Medulla oblongata (tissue), 1 donor: ENCODE measurements around the gene SLC35F1.
"Not testable (repeated sequence)": the region's sequence is repeated elsewhere in the genome, so short reads cannot be mapped to it uniquely, and the experiment has no call there.

ENCODE experiments used
- DNase-seq: peaks from one replicate; pipeline ENCODE4 v3.0.0-alpha.2; 2015; ENCODE audit errors: extremely low spot score

Gene SLC35F1

GRCh38 chr6:117992856-117993255 is 85.8 kb downstream of the SLC35F1 start:
- DNase-seq: peak; percentile 83

GRCh38 chr6:118012944-118013343 is 105.9 kb downstream of the SLC35F1 start:
- DNase-seq: peak; percentile 75

GRCh38 chr6:118016532-118016931 is 109.5 kb downstream of the SLC35F1 start:
- DNase-seq: no peak

- DNase-seq: no peak
Measured at GRCh38 chr6:118017301-118017848, 110.3 kb downstream of the SLC35F1 start.

- no peak for DNase-seq
Measured at GRCh38 chr6:118023771-118024170, 116.7 kb downstream of the SLC35F1 start.

- DNase-seq: no peak
Measured at GRCh38 chr6:118029967-118030366, 122.9 kb downstream of the SLC35F1 start.

GRCh38 chr6:118037479-118037878 is 130.4 kb downstream of the SLC35F1 start:
- not testable (repeated sequence) for DNase-seq

GRCh38 chr6:118042855-118043254 is 135.8 kb downstream of the SLC35F1 start:
- DNase-seq: no peak

- no peak for DNase-seq
Measured at GRCh38 chr6:118044275-118044674, 137.2 kb downstream of the SLC35F1 start.

- peak; percentile 23 for DNase-seq
Measured at GRCh38 chr6:118054082-118054481, 147.0 kb downstream of the SLC35F1 start.

GRCh38 chr6:118061666-118062065 is 154.6 kb downstream of the SLC35F1 start:
- no peak for DNase-seq

- peak; percentile 32 for DNase-seq
Measured at GRCh38 chr6:118080547-118080946, 173.5 kb downstream of the SLC35F1 start.

GRCh38 chr6:118083711-118084110 is 176.6 kb downstream of the SLC35F1 start:
- no peak for DNase-seq

GRCh38 chr6:118085665-118086064 is 178.6 kb downstream of the SLC35F1 start:
- DNase-seq: no peak

GRCh38 chr6:118086159-118086558 is 179.1 kb downstream of the SLC35F1 start:
- no peak for DNase-seq

GRCh38 chr6:118092086-118092485 is 185.0 kb downstream of the SLC35F1 start:
- DNase-seq: no peak

- no peak for DNase-seq
Measured at GRCh38 chr6:118097576-118097975, 190.5 kb downstream of the SLC35F1 start.

GRCh38 chr6:118100717-118101116 is 193.7 kb downstream of the SLC35F1 start:
- DNase-seq: no peak

- DNase-seq: no peak
Measured at GRCh38 chr6:118101220-118101619, 194.2 kb downstream of the SLC35F1 start.

GRCh38 chr6:118101831-118102345 is 194.8 kb downstream of the SLC35F1 start:
- DNase-seq: peak; percentile 11

GRCh38 chr6:118102401-118102800 is 195.3 kb downstream of the SLC35F1 start:
- DNase-seq: no peak

- no peak for DNase-seq
Measured at GRCh38 chr6:118103381-118104146, 196.5 kb downstream of the SLC35F1 start.

- DNase-seq: peak; percentile 50
Measured at GRCh38 chr6:118122161-118122725, 215.2 kb downstream of the SLC35F1 start.
